Progenitor cell of endocrine pancreas (in vitro differentiated cells): ENCODE results near the gene IQCE. TPM values are rescaled to one million over a fixed set of nuclear protein-coding genes. Genes with fewer than 3 reads are reported as not detected.

Experiments
- DNase-seq: peaks from one replicate; pipeline ENCODE4 v3.0.0; 2021; ENCODE audit warnings: low spot score; ENCODE audit not compliant: unreplicated experiment
- H3K27ac Mint-ChIP-seq: 2 replicates; pipeline ENCODE4 v1.8.0; 2021; ENCODE audit warnings: mild to moderate bottlenecking, moderate library complexity, mixed read lengths
- H3K27me3 Mint-ChIP-seq: 2 replicates; pipeline ENCODE4 v1.8.0; 2021; ENCODE audit warnings: mixed read lengths
- H3K36me3 Mint-ChIP-seq: 2 replicates; pipeline ENCODE4 v1.8.0; 2022; ENCODE audit warnings: mixed read lengths; ENCODE audit not compliant: insufficient read depth
- H3K4me1 Mint-ChIP-seq: 2 replicates; pipeline ENCODE4 v1.8.0; 2021; ENCODE audit warnings: low read depth, mixed read lengths
- H3K4me3 Mint-ChIP-seq: 2 replicates; pipeline ENCODE4 v1.8.0; 2021; ENCODE audit warnings: low read depth, mild to moderate bottlenecking, moderate library complexity, mixed read lengths
- H3K9me3 Mint-ChIP-seq: 2 replicates; pipeline ENCODE4 v1.8.0; 2021; ENCODE audit warnings: low read depth, mixed read lengths
- total RNA-seq: library from RNA; stranded (reverse); gene quantifications from 2 replicates; pipeline ENCODE4 v1.2.1, GENCODE V29; 2021
- TF ChIP-seq, protein P1 (sequence below): fragments of 200-600 bp; sonication (generic); IDR thresholded peaks from one replicate; pipeline ENCODE4 v1.5.0; 2021; ENCODE audit warnings: antibody characterized with exemption, mild to moderate bottlenecking; ENCODE audit not compliant: unreplicated experiment

Gene IQCE
- total RNA-seq, 1 donor from 2014 or later: 32.5 TPM

DNA sequence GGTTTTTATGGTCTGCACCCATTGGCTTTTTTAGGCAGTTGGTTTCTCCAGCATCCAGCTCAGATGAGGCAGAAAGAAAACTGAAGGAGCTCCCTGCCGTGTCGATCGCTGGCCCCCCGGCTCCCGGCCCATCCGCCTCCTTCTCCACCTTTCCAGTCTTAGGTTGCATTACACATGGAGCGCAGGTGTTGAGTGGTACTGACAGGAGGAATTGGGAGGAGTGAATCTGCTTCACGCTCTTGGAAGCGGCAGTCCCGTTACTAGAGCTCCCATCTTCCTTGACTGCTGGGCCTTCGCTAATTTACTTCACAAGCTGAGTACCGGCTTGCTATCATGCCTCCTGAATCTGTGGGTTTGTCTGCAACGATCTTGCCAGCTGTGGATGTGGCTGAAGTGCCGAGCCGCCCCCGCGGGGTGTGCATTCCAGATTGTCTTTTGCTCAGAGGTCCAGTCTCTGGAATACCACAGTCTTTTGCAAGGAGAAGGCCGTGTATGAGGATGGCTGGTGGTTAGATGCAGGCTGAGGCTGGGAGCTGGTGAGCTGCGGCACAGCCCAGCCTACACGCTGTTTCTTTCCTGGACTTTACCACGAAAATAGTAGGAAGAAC lies 17.1 kb downstream of the IQCE start:
- H3K27ac Mint-ChIP-seq: no peak overlapping the region

DNA sequence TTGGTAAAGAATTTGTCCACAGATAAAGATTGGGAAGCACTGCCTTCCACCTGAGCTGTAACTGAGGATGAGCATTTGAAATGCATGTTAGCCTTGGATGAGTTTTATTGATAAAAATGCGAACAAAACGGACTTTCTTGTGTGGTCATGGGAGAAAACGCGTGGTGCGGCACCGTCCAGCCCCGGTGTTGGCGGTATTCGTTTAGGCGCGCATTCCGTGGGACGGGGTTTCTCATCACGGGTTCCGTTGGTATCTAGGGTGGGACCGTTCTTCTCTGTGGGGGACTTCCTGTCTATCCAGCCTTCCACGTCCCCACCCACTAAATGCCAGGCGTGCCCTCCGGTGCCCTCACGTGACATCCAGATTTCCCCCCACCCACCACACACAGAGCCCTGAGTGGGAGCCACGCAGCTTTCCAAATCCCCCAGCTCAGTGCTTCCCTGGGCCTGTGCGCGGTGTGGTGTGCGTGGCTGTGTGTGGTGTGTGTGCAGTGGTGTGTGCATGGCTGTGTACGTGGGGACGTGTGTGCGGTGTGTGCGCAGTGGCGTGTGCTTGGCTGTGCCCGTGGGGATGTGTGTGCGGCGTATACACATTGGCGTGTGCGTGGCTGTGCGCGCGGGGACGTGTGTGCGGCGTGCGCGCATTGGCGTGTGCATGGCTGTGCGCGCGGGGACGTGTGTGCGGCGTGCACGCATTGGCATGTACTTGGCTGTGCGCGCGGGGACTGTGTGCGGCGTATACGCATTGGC lies 18.1 kb downstream of the IQCE start:
- DNase-seq: no peak
- Mint-ChIP-seq H3K9me3 (no peaks in the 10 kb centered on the region), H3K27me3 (no peaks in the 10 kb centered on the region), H3K4me1 (peaks cover 13% of the 10 kb centered on the region), H3K4me3 (no peak overlapping the region), H3K27ac (no peak overlapping the region), H3K36me3 (peaks cover 23% of the 10 kb centered on the region)
- TF ChIP-seq, protein P1, sequence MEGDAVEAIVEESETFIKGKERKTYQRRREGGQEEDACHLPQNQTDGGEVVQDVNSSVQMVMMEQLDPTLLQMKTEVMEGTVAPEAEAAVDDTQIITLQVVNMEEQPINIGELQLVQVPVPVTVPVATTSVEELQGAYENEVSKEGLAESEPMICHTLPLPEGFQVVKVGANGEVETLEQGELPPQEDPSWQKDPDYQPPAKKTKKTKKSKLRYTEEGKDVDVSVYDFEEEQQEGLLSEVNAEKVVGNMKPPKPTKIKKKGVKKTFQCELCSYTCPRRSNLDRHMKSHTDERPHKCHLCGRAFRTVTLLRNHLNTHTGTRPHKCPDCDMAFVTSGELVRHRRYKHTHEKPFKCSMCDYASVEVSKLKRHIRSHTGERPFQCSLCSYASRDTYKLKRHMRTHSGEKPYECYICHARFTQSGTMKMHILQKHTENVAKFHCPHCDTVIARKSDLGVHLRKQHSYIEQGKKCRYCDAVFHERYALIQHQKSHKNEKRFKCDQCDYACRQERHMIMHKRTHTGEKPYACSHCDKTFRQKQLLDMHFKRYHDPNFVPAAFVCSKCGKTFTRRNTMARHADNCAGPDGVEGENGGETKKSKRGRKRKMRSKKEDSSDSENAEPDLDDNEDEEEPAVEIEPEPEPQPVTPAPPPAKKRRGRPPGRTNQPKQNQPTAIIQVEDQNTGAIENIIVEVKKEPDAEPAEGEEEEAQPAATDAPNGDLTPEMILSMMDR: no peak

More for the DNA sequence above, 17.1 kb downstream of the IQCE start:
- Mint-ChIP-seq H3K36me3 (peaks cover 23% of the 10 kb centered on the region), H3K27me3 (no peaks in the 10 kb centered on the region), H3K9me3 (no peaks in the 10 kb centered on the region), H3K4me1 (peaks cover 20% of the 10 kb centered on the region), H3K4me3 (no peak overlapping the region)
- no peak for DNase-seq
- TF ChIP-seq, protein P1: no peak

DNA sequence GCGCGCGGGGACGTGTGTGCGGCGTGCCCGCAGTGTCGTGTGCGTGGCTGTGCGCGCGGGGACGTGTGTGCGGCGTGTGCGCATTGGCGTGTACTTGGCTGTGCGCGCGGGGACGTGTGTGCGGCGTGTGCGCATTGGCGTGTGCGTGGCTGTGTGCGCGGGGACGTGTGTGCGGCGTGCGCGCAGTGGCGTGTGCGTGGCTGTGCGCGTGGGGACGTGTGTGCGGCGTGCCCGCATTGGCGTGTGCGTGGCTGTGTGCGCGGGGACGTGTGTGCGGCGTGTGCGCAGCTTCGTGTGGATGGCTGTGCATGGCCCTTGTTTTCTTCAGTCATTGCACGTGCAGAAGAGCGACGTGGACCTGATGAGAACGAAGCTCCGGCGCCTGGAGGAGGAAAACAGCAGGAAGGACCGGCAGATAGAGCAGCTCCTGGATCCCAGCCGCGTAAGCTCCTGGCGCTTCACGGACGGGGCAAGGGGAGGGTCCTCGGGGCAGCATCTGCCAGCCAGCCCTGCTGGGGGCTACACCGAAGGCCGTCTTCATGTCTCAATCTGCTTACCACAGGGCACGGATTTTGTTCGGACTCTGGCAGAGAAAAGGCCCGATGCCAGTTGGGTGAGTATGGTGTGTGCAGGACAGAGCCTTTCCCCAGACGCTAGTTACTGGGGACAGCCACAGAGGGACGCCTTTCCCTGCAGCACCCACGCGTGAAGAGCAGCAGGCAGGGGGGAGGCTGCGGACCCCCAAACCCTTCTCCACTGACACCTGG lies 19.3 kb downstream of the IQCE start:
- Mint-ChIP-seq H3K4me1 (peaks cover 3% of the 10 kb centered on the region), H3K9me3 (no peaks in the 10 kb centered on the region), H3K27me3 (no peaks in the 10 kb centered on the region), H3K4me3 (no peak overlapping the region), H3K27ac (no peak overlapping the region), H3K36me3 (peaks cover 25% of the 10 kb centered on the region)
- TF ChIP-seq, protein P1: no peak
- no peak for DNase-seq

DNA sequence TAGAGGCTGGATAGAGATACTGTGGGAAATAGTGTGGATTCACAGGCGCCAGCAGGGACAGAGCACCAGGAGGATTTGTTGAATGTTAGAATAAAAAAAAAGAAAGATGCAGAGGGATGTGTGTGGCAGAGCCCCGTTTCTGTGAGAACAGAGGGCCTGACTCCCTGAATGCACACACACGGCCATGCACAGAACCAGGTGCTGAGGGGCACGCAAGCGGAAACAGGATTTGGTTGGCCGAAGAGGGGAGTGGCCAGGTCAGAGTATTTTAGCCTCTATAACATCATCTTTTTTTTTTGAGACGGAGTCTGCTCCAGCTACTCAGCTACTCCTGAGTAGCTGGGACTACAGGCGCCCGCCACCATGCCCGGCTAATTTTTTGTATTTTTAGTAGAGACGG lies 21.9 kb downstream of the IQCE start:
- DNase-seq: no peak
- no peak overlapping the region for H3K27ac Mint-ChIP-seq
- H3K36me3 Mint-ChIP-seq: peaks cover 20% of the 10 kb centered on the region
- no peaks in the 10 kb centered on the region for H3K9me3 Mint-ChIP-seq
- H3K27me3 Mint-ChIP-seq: no peaks in the 10 kb centered on the region
- TF ChIP-seq, protein P1: no peak
- peaks cover 2% of the 10 kb centered on the region for H3K4me1 Mint-ChIP-seq
- H3K4me3 Mint-ChIP-seq: no peak overlapping the region

DNA sequence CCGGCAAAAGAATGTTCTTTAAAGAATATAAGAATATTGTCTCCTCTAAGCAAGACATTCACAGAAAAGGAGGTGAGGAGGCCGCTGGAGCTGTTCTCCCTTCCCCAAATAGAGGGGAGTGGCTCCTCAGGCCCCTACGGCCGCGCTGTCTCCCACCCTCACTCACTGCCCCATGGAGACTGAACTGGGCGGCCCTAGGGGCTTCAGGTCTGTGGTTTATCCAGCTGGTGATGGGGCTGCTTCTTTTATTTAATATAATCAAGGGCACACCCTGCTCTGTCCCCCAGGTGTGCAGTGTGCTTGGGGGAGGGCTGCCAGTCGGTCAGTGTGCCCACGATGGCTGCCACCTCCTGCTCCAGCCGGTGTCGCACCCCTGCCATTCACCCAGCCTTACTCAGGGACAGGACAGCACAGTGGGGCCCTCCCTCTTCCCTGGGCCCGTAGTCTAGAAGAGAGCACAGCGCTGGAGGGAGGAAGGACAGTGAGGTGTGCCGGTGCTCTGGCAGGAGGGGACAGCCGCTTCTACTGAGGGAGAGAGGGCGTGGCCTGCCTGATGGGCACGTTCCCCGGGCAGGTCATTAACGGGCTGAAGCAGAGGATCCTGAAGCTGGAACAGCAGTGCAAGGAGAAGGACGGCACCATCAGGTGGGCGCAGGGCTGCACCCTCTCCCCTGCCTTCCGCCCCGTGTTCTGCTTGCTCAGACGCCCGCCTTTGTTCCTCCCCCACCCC lies 23.4 kb downstream of the IQCE start:
- H3K4me1 Mint-ChIP-seq: peaks cover 2% of the 10 kb centered on the region
- H3K36me3 Mint-ChIP-seq: peaks cover 19% of the 10 kb centered on the region
- H3K27ac Mint-ChIP-seq: no peak overlapping the region
- DNase-seq: no peak
- no peaks in the 10 kb centered on the region for H3K27me3 Mint-ChIP-seq
- TF ChIP-seq, protein P1: no peak
- H3K4me3 Mint-ChIP-seq: no peak overlapping the region
- H3K9me3 Mint-ChIP-seq: no peaks in the 10 kb centered on the region
